ENCODE data around the gene EZR. TPM values are rescaled to one million over a fixed set of nuclear protein-coding genes. Genes with fewer than 3 reads are reported as not detected.
A peak's percentile ranks its signal among the peaks of the same experiment; 100 is the strongest.

The EZR gene
- total and polyA plus RNA-seq, 10 of the 15 experiments (the other 5 are each of a cell fraction or from before 2014, with no cell fraction given) = 79.1 to 282 (median 161) TPM

GRCh38 chr6:158819213-158819976 lies at the start of gene EZR (continued):
- TF ChIP-seq, protein P1, sequence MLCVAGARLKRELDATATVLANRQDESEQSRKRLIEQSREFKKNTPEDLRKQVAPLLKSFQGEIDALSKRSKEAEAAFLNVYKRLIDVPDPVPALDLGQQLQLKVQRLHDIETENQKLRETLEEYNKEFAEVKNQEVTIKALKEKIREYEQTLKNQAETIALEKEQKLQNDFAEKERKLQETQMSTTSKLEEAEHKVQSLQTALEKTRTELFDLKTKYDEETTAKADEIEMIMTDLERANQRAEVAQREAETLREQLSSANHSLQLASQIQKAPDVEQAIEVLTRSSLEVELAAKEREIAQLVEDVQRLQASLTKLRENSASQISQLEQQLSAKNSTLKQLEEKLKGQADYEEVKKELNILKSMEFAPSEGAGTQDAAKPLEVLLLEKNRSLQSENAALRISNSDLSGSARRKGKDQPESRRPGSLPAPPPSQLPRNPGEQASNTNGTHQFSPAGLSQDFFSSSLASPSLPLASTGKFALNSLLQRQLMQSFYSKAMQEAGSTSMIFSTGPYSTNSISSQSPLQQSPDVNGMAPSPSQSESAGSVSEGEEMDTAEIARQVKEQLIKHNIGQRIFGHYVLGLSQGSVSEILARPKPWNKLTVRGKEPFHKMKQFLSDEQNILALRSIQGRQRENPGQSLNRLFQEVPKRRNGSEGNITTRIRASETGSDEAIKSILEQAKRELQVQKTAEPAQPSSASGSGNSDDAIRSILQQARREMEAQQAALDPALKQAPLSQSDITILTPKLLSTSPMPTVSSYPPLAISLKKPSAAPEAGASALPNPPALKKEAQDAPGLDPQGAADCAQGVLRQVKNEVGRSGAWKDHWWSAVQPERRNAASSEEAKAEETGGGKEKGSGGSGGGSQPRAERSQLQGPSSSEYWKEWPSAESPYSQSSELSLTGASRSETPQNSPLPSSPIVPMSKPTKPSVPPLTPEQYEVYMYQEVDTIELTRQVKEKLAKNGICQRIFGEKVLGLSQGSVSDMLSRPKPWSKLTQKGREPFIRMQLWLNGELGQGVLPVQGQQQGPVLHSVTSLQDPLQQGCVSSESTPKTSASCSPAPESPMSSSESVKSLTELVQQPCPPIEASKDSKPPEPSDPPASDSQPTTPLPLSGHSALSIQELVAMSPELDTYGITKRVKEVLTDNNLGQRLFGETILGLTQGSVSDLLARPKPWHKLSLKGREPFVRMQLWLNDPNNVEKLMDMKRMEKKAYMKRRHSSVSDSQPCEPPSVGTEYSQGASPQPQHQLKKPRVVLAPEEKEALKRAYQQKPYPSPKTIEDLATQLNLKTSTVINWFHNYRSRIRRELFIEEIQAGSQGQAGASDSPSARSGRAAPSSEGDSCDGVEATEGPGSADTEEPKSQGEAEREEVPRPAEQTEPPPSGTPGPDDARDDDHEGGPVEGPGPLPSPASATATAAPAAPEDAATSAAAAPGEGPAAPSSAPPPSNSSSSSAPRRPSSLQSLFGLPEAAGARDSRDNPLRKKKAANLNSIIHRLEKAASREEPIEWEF (IDR thresholded peaks at IDR 0.05; ENCODE audit: insufficient replicate concordance, low read depth, low read length) = no peak
- TF ChIP-seq CBX5 (IDR thresholded peaks at IDR 0.05; ENCODE audit: low read depth) = 0 out of 2 replicates have a peak, but pooled peaks have one; percentile 55
- no peak for TF ChIP-seq NR2C2 (IDR thresholded peaks at IDR 0.05; ENCODE audit: borderline replicate concordance, control insufficient read depth, insufficient read length, low read depth)
- TF ChIP-seq, protein P2, sequence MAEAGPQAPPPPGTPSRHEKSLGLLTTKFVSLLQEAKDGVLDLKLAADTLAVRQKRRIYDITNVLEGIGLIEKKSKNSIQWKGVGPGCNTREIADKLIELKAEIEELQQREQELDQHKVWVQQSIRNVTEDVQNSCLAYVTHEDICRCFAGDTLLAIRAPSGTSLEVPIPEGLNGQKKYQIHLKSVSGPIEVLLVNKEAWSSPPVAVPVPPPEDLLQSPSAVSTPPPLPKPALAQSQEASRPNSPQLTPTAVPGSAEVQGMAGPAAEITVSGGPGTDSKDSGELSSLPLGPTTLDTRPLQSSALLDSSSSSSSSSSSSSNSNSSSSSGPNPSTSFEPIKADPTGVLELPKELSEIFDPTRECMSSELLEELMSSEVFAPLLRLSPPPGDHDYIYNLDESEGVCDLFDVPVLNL (IDR thresholded peaks at IDR 0.05; ENCODE audit: low read depth, low read length) = 0 out of 2 replicates have a peak, but pooled peaks have one; percentile 11
- TF ChIP-seq RFX5 (IDR thresholded peaks at IDR 0.05; ENCODE audit: low read depth, low read length) = no peak
- peak; percentile 27; the same call in 1 of the 2 replicates for TF ChIP-seq NKRF (conservative IDR thresholded peaks at IDR 0.05)
- peak; percentile 70 for TF ChIP-seq SP1 (IDR thresholded peaks at IDR 0.05; ENCODE audit: low read depth, low read length)
- 0 out of 4 replicates have a peak, but pooled peaks of 1 of the 2 experiments have one; percentile 37 for TF ChIP-seq SRF (IDR thresholded peaks at IDR 0.05; ENCODE audit: low read depth in 2 of 2, low read length in 2 of 2)
- TF ChIP-seq SIN3A (IDR thresholded peaks at IDR 0.05; ENCODE audit: low read depth, low read length) = peak; percentile 67; the same call in 1 of the 2 replicates
- TF ChIP-seq EGR1 (IDR thresholded peaks at IDR 0.05; ENCODE audit: borderline replicate concordance in 1 of 2, low read depth in 2 of 2, low read length in 2 of 2) = peak in 1 of 2 experiments; percentile 72; a peak in 2 of 3 replicates
- TF ChIP-seq SKIL (IDR thresholded peaks at IDR 0.05; ENCODE audit: low read depth, poor library complexity, severe bottlenecking) = no peak
- no peak for TF ChIP-seq RELA (IDR thresholded peaks at IDR 0.05; ENCODE audit: borderline replicate concordance, partially characterized antibody)
- TF ChIP-seq FOXM1 (IDR thresholded peaks at IDR 0.05; ENCODE audit: low read depth, low read length) = 0 out of 2 replicates have a peak, but pooled peaks have one; percentile 20
- TF ChIP-seq NR2C1 (IDR thresholded peaks at IDR 0.05) = no peak
- no peak for TF ChIP-seq SUPT20H (IDR thresholded peaks at IDR 0.05; ENCODE audit: borderline replicate concordance, control insufficient read depth, low read depth, low read length)
- no peak; the same call in 1 of the 2 replicates for TF ChIP-seq IRF3 (IDR thresholded peaks at IDR 0.05)
